K562 treated with DMSO at 1 percent for 48 hours (cell line): ENCODE results near the gene MYL5. TPM values are rescaled to one million over a fixed set of nuclear protein-coding genes. Genes with fewer than 3 reads are reported as not detected.

ENCODE experiments used
- total RNA-seq: library from RNA; unstranded; fragments of 300-600 nt; gene quantifications from 2 replicates; pipeline ENCODE4 v1.2.3, GENCODE V29; 2022; ENCODE audit warnings: low replicate concordance; ENCODE audit errors: extremely low read depth

MYL5 gene, protein sequence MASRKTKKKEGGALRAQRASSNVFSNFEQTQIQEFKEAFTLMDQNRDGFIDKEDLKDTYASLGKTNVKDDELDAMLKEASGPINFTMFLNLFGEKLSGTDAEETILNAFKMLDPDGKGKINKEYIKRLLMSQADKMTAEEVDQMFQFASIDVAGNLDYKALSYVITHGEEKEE
- total RNA-seq = not detected in 2 replicates

GRCh38 chr4:674172-675035 is at the start of gene MYL5, which contains the start of gene ATP5ME:
MYL5 (plus strand) TSS chr4:674542; CDS start chr4:678027, 3,485 bp downstream.
ATP5ME (minus strand) TSS chr4:674276; CDS start chr4:674247, 29 bp downstream.

GRCh38 chr4:624705-625590 is 49.4 kb upstream of the MYL5 start, which contains the start of gene PDE6B:
PDE6B (plus strand) TSS chr4:625573; CDS start chr4:625627, 54 bp downstream.

GRCh38 chr4:688854-689681 is 14.7 kb downstream of the MYL5 start, which contains the start of gene SLC49A3:
SLC49A3 (minus strand) TSS chr4:689151; CDS start chr4:689127, 24 bp downstream.

GRCh38 chr4:705278-706082 is 31.1 kb downstream of the MYL5 start, which contains the start of gene PCGF3:
PCGF3 (plus strand) TSS chr4:705832; CDS start chr4:733681, 27,849 bp downstream.

Other genes with a start within 250 kb of the MYL5 start
- not detected in 2 replicates for gene ZNF721, start 175.4 kb upstream of the MYL5 start, total RNA-seq
- gene PIGG, start 175.3 kb upstream of the MYL5 start, total RNA-seq = not detected in 2 replicates
- gene TMEM271, start 98.2 kb upstream of the MYL5 start, total RNA-seq = not detected in 2 replicates
- gene PDE6B, start 49.0 kb upstream of the MYL5 start, total RNA-seq = not detected in 2 replicates
- not detected in 2 replicates for gene ATP5ME, start 266 bp upstream of the MYL5 start, total RNA-seq
- gene SLC49A3, start 14.6 kb downstream of the MYL5 start, total RNA-seq = not detected in 2 replicates
- not detected in 2 replicates for gene PCGF3, start 31.3 kb downstream of the MYL5 start, total RNA-seq
- gene CPLX1, start 151.6 kb downstream of the MYL5 start, total RNA-seq = not detected in 2 replicates